H1 (cell line): ENCODE data around the gene DYTN. TPM values are rescaled to one million over a fixed set of nuclear protein-coding genes. Genes with fewer than 3 reads are reported as not detected.

Source experiments
- CTCF ChIA-PET: fragments of 300-600 bp; sonication (Branson Sonifier 250); formaldehyde crosslinking; loops from one replicate; lab custom pipeline; 2021; ENCODE audit not compliant: partially characterized antibody; lab: Charles Lee
- POLR2A ChIA-PET: fragments of 300-600 bp; sonication (Branson Sonifier 250); formaldehyde crosslinking; loops from one replicate; lab custom pipeline; 2021; ENCODE audit warnings: inconsistent platforms; ENCODE audit not compliant: partially characterized antibody; lab: Charles Lee
- DNase-seq, 2 experiments: peaks; one replicate each; pipeline versions ENCODE4 v3.0.0 to v3.0.0-alpha.2; 2010 to 2022; ENCODE audit warnings: low spot score in 2 of 2, low read depth in 1 of 2, mixed read lengths in 1 of 2
- FAIRE-seq: peaks from 2 replicates; lab custom pipeline; 2011; peaks lifted over from hg19 to GRCh38; lab: Jason Lieb, UNC
- H2AFZ ChIP-seq: 2 replicates; pipeline ENCODE4 v1.8.1; 2012; ENCODE audit warnings: low read length, inconsistent platforms
- H2AK5ac ChIP-seq: 2 replicates; pipeline ENCODE4 v1.6.1; 2013; ENCODE audit warnings: low read depth, low read length
- H2BK120ac ChIP-seq: replicated peaks from 2 replicates; pipeline ENCODE3; 2013; ENCODE audit warnings: low read depth, low read length, inconsistent platforms
- H2BK12ac ChIP-seq: 2 replicates; pipeline ENCODE4 v1.6.1; 2013; ENCODE audit warnings: low read depth, low read length
- H2BK15ac ChIP-seq: 2 replicates; pipeline ENCODE4 v1.6.1; 2013; ENCODE audit warnings: low read length
- H2BK20ac ChIP-seq: 2 replicates; pipeline ENCODE4 v1.6.1; 2013; ENCODE audit warnings: low read length
- H2BK5ac ChIP-seq: 2 replicates; pipeline ENCODE4 v1.6.1; 2013; ENCODE audit warnings: low read depth, low read length
- H3K14ac ChIP-seq: 2 replicates; pipeline ENCODE4 v1.6.1; 2013; ENCODE audit warnings: inconsistent platforms; ENCODE audit not compliant: insufficient read length
- H3K18ac ChIP-seq: 2 replicates; pipeline ENCODE4 v1.6.1; 2013; ENCODE audit warnings: low read length; ENCODE audit errors: extremely low read depth
- H3K23ac ChIP-seq: 2 replicates; pipeline ENCODE4 v1.6.1; 2013; ENCODE audit warnings: inconsistent platforms; ENCODE audit not compliant: insufficient read length
- H3K23me2 ChIP-seq: 2 replicates; pipeline ENCODE4 v1.6.1; 2013; ENCODE audit warnings: low read depth, low read length
- H3K27ac ChIP-seq: 2 replicates; pipeline ENCODE4 v1.6.1; 2011; ENCODE audit warnings: low read depth, low read length, inconsistent platforms
- H3K27me3 ChIP-seq, 4 experiments: replicated peaks in 1 of 4; 1 replicate in 1 of 4; 2 replicates in 3 of 4; pipeline versions ENCODE4 v1.6.1 to v1.8.1; 2011 to 2013; ENCODE audit warnings: low read length in 3 of 4, mild to moderate bottlenecking in 3 of 4, inconsistent platforms in 2 of 4, mixed read lengths in 2 of 4, moderate library complexity in 1 of 4; ENCODE audit not compliant: control insufficient read depth in 3 of 4, insufficient read depth in 3 of 4; ENCODE audit errors: extremely low read depth in 1 of 4
- H3K36me3 ChIP-seq, 4 experiments: 2 replicates each; pipeline versions ENCODE4 v1.6.1 to v1.8.1; 2011 to 2013; ENCODE audit warnings: mild to moderate bottlenecking in 4 of 4, low read length in 3 of 4, moderate library complexity in 2 of 4, control low read depth in 1 of 4, inconsistent platforms in 1 of 4; ENCODE audit not compliant: insufficient read depth in 4 of 4, control insufficient read depth in 2 of 4
- H3K4ac ChIP-seq: replicated peaks from 2 replicates; pipeline ENCODE3; 2013; ENCODE audit warnings: low read length, low read depth, mixed read lengths, inconsistent platforms; ENCODE audit not compliant: insufficient read length
- H3K4me1 ChIP-seq, 4 experiments: replicated peaks in 1 of 4; 1 replicate in 1 of 4; 2 replicates in 3 of 4; pipeline versions ENCODE4 v1.6.1 to v1.8.1; 2011 to 2013; ENCODE audit warnings: low read length in 3 of 4, inconsistent platforms in 2 of 4, mixed read lengths in 1 of 4; ENCODE audit not compliant: insufficient read depth in 4 of 4, control insufficient read depth in 3 of 4
- H3K4me2 ChIP-seq, 2 experiments: 2 replicates each; pipeline versions ENCODE4 v1.6.1 to v1.8.1; 2011 to 2013; ENCODE audit warnings: low read depth in 2 of 2, low read length in 2 of 2, control low read depth in 1 of 2, inconsistent platforms in 1 of 2, mild to moderate bottlenecking in 1 of 2; ENCODE audit not compliant: insufficient read depth in 1 of 2
- H3K4me3 ChIP-seq, 4 experiments: fragments of 200-600, 300-600 bp in 1 of 4; sonication (generic), shearing (Covaris generic), sonication (Bioruptor Twin) in 1 of 4; 2 replicates each; pipeline versions ENCODE4 v1.5.1 to v1.8.1; 2011 to 2016; ENCODE audit warnings: low read length in 4 of 4, low read depth in 3 of 4, control low read depth in 2 of 4, inconsistent platforms in 2 of 4, mild to moderate bottlenecking in 2 of 4, mixed read lengths in 1 of 4, moderate library complexity in 1 of 4; ENCODE audit not compliant: insufficient read depth in 2 of 4; ENCODE audit errors: extremely low read depth in 1 of 4
- H3K56ac ChIP-seq: replicated peaks from 2 replicates; pipeline ENCODE3; 2013; ENCODE audit warnings: low read depth, mild to moderate bottlenecking, mixed read lengths, low read length, inconsistent platforms; ENCODE audit not compliant: insufficient read length
- H3K79me1 ChIP-seq: 2 replicates; pipeline ENCODE4 v1.6.1; 2013; ENCODE audit warnings: low read depth, low read length, control low read depth
- H3K79me2 ChIP-seq, 2 experiments: 2 replicates each; pipeline versions ENCODE4 v1.6.1 to v1.8.1; 2012 to 2013; ENCODE audit warnings: low read length in 2 of 2, mild to moderate bottlenecking in 2 of 2, inconsistent platforms in 1 of 2; ENCODE audit not compliant: insufficient read depth in 2 of 2, control insufficient read depth in 1 of 2
- H3K9ac ChIP-seq, 4 experiments: replicated peaks in 1 of 4; 1 replicate in 1 of 4; 2 replicates in 3 of 4; pipeline versions ENCODE4 v1.6.1 to v1.8.1; 2011 to 2013; ENCODE audit warnings: low read depth in 3 of 4, low read length in 3 of 4, control low read depth in 2 of 4, mild to moderate bottlenecking in 2 of 4, moderate library complexity in 2 of 4, inconsistent platforms in 1 of 4; ENCODE audit errors: extremely low read depth in 1 of 4
- H3K9me3 ChIP-seq, 2 experiments: 2 replicates each; pipeline versions ENCODE4 v1.6.1 to v1.8.1; 2012 to 2013; ENCODE audit warnings: mild to moderate bottlenecking in 2 of 2, moderate library complexity in 2 of 2, control low read depth in 1 of 2, inconsistent platforms in 1 of 2, low read depth in 1 of 2, low read length in 1 of 2, mixed read lengths in 1 of 2; ENCODE audit not compliant: insufficient read depth in 2 of 2
- H4K20me1 ChIP-seq, 2 experiments: replicated peaks in 1 of 2; 2 replicates each; pipeline versions ENCODE3 to v1.8.1; 2011 to 2013; ENCODE audit warnings: inconsistent platforms in 2 of 2, low read length in 2 of 2, mild to moderate bottlenecking in 1 of 2; ENCODE audit not compliant: insufficient read depth in 2 of 2, control insufficient read depth in 1 of 2
- H4K5ac ChIP-seq: 2 replicates; pipeline ENCODE4 v1.6.1; 2013; ENCODE audit warnings: low read length, low read depth, mixed read lengths, inconsistent platforms; ENCODE audit not compliant: insufficient read length
- H4K8ac ChIP-seq: 2 replicates; pipeline ENCODE4 v1.8.0; 2013; ENCODE audit warnings: mild to moderate bottlenecking, moderate library complexity, low read length, inconsistent platforms; ENCODE audit not compliant: insufficient read depth; ENCODE audit errors: extremely low read depth
- H4K91ac ChIP-seq: replicated peaks from 2 replicates; pipeline ENCODE3; 2013; ENCODE audit warnings: low read length, mixed read lengths, inconsistent platforms; ENCODE audit not compliant: insufficient read length
- BACH1 ChIP-seq: IDR thresholded peaks from 2 replicates; pipeline ENCODE4 v1.6.1; 2012; ENCODE audit warnings: low read length, improper control_type of control experiment
- CBX8 ChIP-seq: fragments of 300-800, 300-1000 bp; sonication (generic); IDR thresholded peaks from 2 replicates; pipeline ENCODE4 v1.7.1; 2016; ENCODE audit warnings: low read depth, low read length, borderline replicate concordance
- CREB1 ChIP-seq: IDR thresholded peaks from 2 replicates; pipeline ENCODE4 v1.6.1; 2012; ENCODE audit warnings: inconsistent platforms
- E2F6 ChIP-seq: IDR thresholded peaks from 2 replicates; pipeline ENCODE4 v1.6.1; 2012; ENCODE audit warnings: inconsistent platforms
- EGR1 ChIP-seq: IDR thresholded peaks from 2 replicates; pipeline ENCODE4 v1.6.1; 2011; ENCODE audit warnings: low read depth, low read length, borderline replicate concordance
- NANOG ChIP-seq: IDR thresholded peaks from 2 replicates; pipeline ENCODE4 v1.6.1; 2011; ENCODE audit warnings: low read length, low read depth, mild to moderate bottlenecking, inconsistent platforms; ENCODE audit not compliant: insufficient read depth, poor library complexity, severe bottlenecking
- PHF8 ChIP-seq: fragments of 200-600 bp; sonication (generic); conservative IDR thresholded peaks from 2 replicates; pipeline ENCODE4 v1.7.1; 2012; ENCODE audit warnings: low read depth, mild to moderate bottlenecking, inconsistent platforms, low read length, moderate library complexity
- RAD21 ChIP-seq, 2 experiments: IDR thresholded peaks in 1 of 2; conservative IDR thresholded peaks in 1 of 2; 2 replicates each; pipeline ENCODE4 v1.6.1; 2011; ENCODE audit warnings: low read depth in 2 of 2, low read length in 2 of 2, improper control_type of control experiment in 1 of 2, inconsistent platforms in 1 of 2, mild to moderate bottlenecking in 1 of 2, moderate library complexity in 1 of 2
- RNF2 ChIP-seq: fragments of 200-900, 300-1000 bp; sonication (generic); IDR thresholded peaks from 2 replicates; pipeline ENCODE4 v1.7.1; 2016; ENCODE audit warnings: borderline replicate concordance, low read depth, mild to moderate bottlenecking, antibody characterized with exemption, low read length; ENCODE audit not compliant: poor library complexity, severe bottlenecking; ENCODE audit errors: missing control alignments
- SIRT6 ChIP-seq: IDR thresholded peaks from one replicate; pipeline ENCODE4 v1.7.1; 2012; ENCODE audit warnings: low read length, inconsistent platforms
- SP1 ChIP-seq: IDR thresholded peaks from 2 replicates; pipeline ENCODE4 v1.6.1; 2011; ENCODE audit warnings: low read depth, low read length
- SUZ12 ChIP-seq: fragments of 200-600 bp; sonication (generic); IDR thresholded peaks from 2 replicates; pipeline ENCODE4 v1.6.1; 2012; ENCODE audit warnings: mild to moderate bottlenecking, inconsistent platforms, low read length, moderate library complexity, mixed read lengths
- TCF12 ChIP-seq: IDR thresholded peaks from 2 replicates; pipeline ENCODE4 v1.6.1; 2011; ENCODE audit warnings: low read depth, mild to moderate bottlenecking, low read length
- WGBS, 2 experiments: shearing (Covaris generic) in 1 of 2; methylation state at CpG; one replicate each; pipeline versions ENCODE4 v1.1.6 to v1.1.7; 2013 to 2015; ENCODE audit warnings: low lambda C conversion rate in 2 of 2, mixed read lengths in 2 of 2, inconsistent platforms in 1 of 2, low coverage in 1 of 2, missing lambda C conversion rate in 1 of 2; ENCODE audit not compliant: insufficient replicate concordance in 2 of 2, insufficient coverage in 1 of 2, insufficient read length in 1 of 2; ENCODE audit errors: extremely low coverage in 1 of 2, missing lambda C conversion rate in 1 of 2; 5-methylcytosine and 5-hydroxymethylcytosine counted together
- polyA plus RNA-seq, 7 experiments: library from polyadenylated mRNA; depleted of rRNA in 3 of 7; stranded (reverse) in 5 of 7; unstranded in 2 of 7; fragments of >200 nt in 5 of 7; fragments of 200-250 nt in 2 of 7; gene quantifications; 1 replicate in 5 of 7; 2 replicates in 1 of 7; 4 replicates in 1 of 7; pipeline versions ENCODE4 v1.2.1 to v1.2.3, GENCODE V29; 2011 to 2013; ENCODE audit warnings: missing spikeins in 2 of 7, mixed read lengths in 2 of 7
- total RNA-seq: library from RNA; stranded (reverse); fragmentation: NEBNext Ultra II Directional; extraction: Animal tissue kit (Norgen Biotek cat#: 25700); gene quantifications from 2 replicates; pipeline ENCODE4 v1.2.1, GENCODE V29; 2021

DYTN gene
- total and polyA plus RNA-seq, 2 of the 8 experiments (the other 6 are each of a cell fraction or from before 2014, with no cell fraction given), result not detected

DNA sequence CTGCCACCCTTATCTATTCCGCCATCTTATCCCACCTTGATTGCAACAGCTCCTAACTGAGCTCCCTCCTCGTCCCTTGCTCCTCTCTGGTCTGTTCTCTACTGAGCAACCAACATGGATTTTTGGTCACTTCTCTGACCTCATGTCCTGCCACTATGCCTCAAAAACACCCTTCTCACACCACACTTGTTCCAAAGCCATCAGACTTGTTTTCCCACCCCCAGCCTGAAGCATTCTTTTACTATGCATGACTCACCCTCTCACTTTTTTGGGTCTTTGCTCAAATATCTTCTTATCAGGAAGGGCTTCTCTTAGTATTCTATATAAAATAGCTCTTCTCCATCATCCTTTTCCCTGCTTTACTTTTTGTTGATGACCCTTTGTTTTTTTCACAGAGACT is 78.6 kb downstream of the DYTN start:
- Histone ChIP-seq H3K56ac (no peak overlapping the region), H3K9ac (no peak overlapping the region), H3K23me2 (peaks cover 8% of the 10 kb centered on the region), H3K9me3 (no peaks in the 10 kb centered on the region), H2BK20ac (no peak overlapping the region), H2BK5ac (no peak overlapping the region), H3K36me3 (no peaks in the 10 kb centered on the region), H2BK15ac (no peak overlapping the region), H2AK5ac (no peak overlapping the region), H2BK120ac (no peak overlapping the region), H3K4me1 (peaks cover 0 to 7% (median 3%) of the 10 kb centered on the region in 4 experiments; a peak in 3 of 7 replicates), H4K5ac (no peak overlapping the region), H4K20me1 (peaks cover 2 to 4% of the 10 kb centered on the region in 2 experiments), H4K8ac (no peak overlapping the region), H3K18ac (no peak overlapping the region), H3K23ac (no peak overlapping the region), H3K27me3 (peaks cover 17 to 29% (median 23%) of the 10 kb centered on the region in 4 experiments), H3K79me2 (no peaks in the 10 kb centered on the region), H3K14ac (no peak overlapping the region), H3K27ac (no peak overlapping the region), H3K4ac (no peak overlapping the region), H2BK12ac (no peak overlapping the region), H4K91ac (no peak overlapping the region), H3K4me2 (no peak overlapping the region), H3K4me3 (no peak overlapping the region), H3K79me1 (no peaks in the 10 kb centered on the region), H2AFZ (no peak overlapping the region)
- TF ChIP-seq RNF2 (no peak), SIRT6 (no peak), NANOG (no peak), EGR1 (no peak), PHF8 (no peak), CREB1 (no peak), SUZ12 (no peak), E2F6 (no peak), CBX8 (no peak), TCF12 (no peak), BACH1 (no peak), RAD21 (IDR thresholded peaks at IDR 0.05 in 1 of 2, conservative IDR thresholded peaks at IDR 0.05 in 1 of 2; ENCODE audit: low read depth in 2 of 2, low read length in 2 of 2) (no peak), SP1 (no peak)
- ChIA-PET CTCF (interaction anchor here (0.5 to 2.8 kb wide), 5 partner anchors 12 to 256 kb away, joined by 3 to 9 read pairs (median 4); no protein-coding TSS in a partner anchor), POLR2A (no interaction called here)
- no peak for FAIRE-seq
- no peak for DNase-seq
- 45% methylated on average over 2 of the region's 2 CpGs; no CpG with 5 or more reads in 1 of the 2 experiments for WGBS, 2 experiments
